ENCODE data around the gene MMEL1. TPM values are rescaled to one million over a fixed set of nuclear protein-coding genes. Genes with fewer than 3 reads are reported as not detected.
A peak's percentile ranks its signal among the peaks of the same experiment; 100 is the strongest.

Gene MMEL1
- total and polyA plus RNA-seq, 2 donors from 2014 or later, result 4.0 to 8.5 TPM

- no peak for FAIRE-seq
- Histone ChIP-seq H3K9me3 (ENCODE audit: control insufficient read depth in 2 of 3, insufficient read depth in 1 of 3, low read length in 3 of 3) (no peaks in the 10 kb centered on the region), H3K36me3 (ENCODE audit: control insufficient read depth in 2 of 3, insufficient read depth in 3 of 3, low read length in 3 of 3) (no peaks in the 10 kb centered on the region), H3K9ac (ENCODE audit: low read length in 3 of 3) (no peak overlapping the region), H3K4me3 (ENCODE audit: low read length in 3 of 3) (no peak overlapping the region), H3K4me1 (ENCODE audit: control insufficient read depth in 2 of 3, insufficient read depth in 2 of 3, low read depth in 1 of 3, low read length in 3 of 3) (peaks cover 0 to 4% (median 2%) of the 10 kb centered on the region in 3 donors), H3K27me3 (ENCODE audit: control insufficient read depth, insufficient read depth, low read length) (no peaks in the 10 kb centered on the region), H3K27ac (ENCODE audit: low read depth in 2 of 2, low read length in 2 of 2) (no peak overlapping the region)
- intact Hi-C loops (cut with DNase I), result no loop called here
- TF ChIP-seq CTCF (IDR thresholded peaks at IDR 0.05; ENCODE audit: borderline replicate concordance, extremely low read depth, insufficient read depth), result no peak
- DNase-seq, result peak in 3 of 5 donors; percentile 38 to 69 (median 42)
Observed at GRCh38 chr1:2592672-2593071, 40.1 kb downstream of the MMEL1 start.

GRCh38 chr1:2591581-2592261, 41.1 kb downstream of the MMEL1 start:
- no peak overlapping the region for H3K4me3 ChIP-seq (ENCODE audit: low read length in 3 of 3)
- intact Hi-C loops (cut with DNase I), result no loop called here
- no peak overlapping the region for H3K9ac ChIP-seq (ENCODE audit: low read length in 3 of 3)
- no peaks in the 10 kb centered on the region for H3K9me3 ChIP-seq (ENCODE audit: control insufficient read depth in 2 of 3, insufficient read depth in 1 of 3, low read length in 3 of 3)
- no peak for TF ChIP-seq CTCF (IDR thresholded peaks at IDR 0.05; ENCODE audit: borderline replicate concordance, extremely low read depth, insufficient read depth)
- no peak overlapping the region for H3K27ac ChIP-seq (ENCODE audit: low read depth in 2 of 2, low read length in 2 of 2)
- FAIRE-seq (no peak), DNase-seq (peak in 2 of 5 donors; percentile 47 to 68)
- H3K27me3 ChIP-seq (ENCODE audit: control insufficient read depth, insufficient read depth, low read length), result no peaks in the 10 kb centered on the region
- H3K36me3 ChIP-seq (ENCODE audit: control insufficient read depth in 2 of 3, insufficient read depth in 3 of 3, low read length in 3 of 3), result no peaks in the 10 kb centered on the region
- peaks cover 0 to 10% (median 6%) of the 10 kb centered on the region in 3 donors for H3K4me1 ChIP-seq (ENCODE audit: control insufficient read depth in 2 of 3, insufficient read depth in 2 of 3, low read depth in 1 of 3, low read length in 3 of 3)

- intact Hi-C loops (cut with DNase I), result no loop called here
- DNase-seq, result peak in 1 of 5 donors; percentile 17
- Histone ChIP-seq H3K4me3 (ENCODE audit: low read length in 3 of 3) (no peak overlapping the region), H3K9me3 (ENCODE audit: control insufficient read depth in 2 of 3, insufficient read depth in 1 of 3, low read length in 3 of 3) (no peaks in the 10 kb centered on the region), H3K27ac (ENCODE audit: low read depth in 2 of 2, low read length in 2 of 2) (no peak overlapping the region), H3K27me3 (ENCODE audit: control insufficient read depth, insufficient read depth, low read length) (no peaks in the 10 kb centered on the region), H3K36me3 (ENCODE audit: control insufficient read depth in 2 of 3, insufficient read depth in 3 of 3, low read length in 3 of 3) (no peaks in the 10 kb centered on the region), H3K9ac (ENCODE audit: low read length in 3 of 3) (no peak overlapping the region), H3K4me1 (ENCODE audit: control insufficient read depth in 2 of 3, insufficient read depth in 2 of 3, low read depth in 1 of 3, low read length in 3 of 3) (peaks cover 0 to 10% (median 6%) of the 10 kb centered on the region in 3 donors)
- FAIRE-seq, result no peak
- no peak for TF ChIP-seq CTCF (IDR thresholded peaks at IDR 0.05; ENCODE audit: borderline replicate concordance, extremely low read depth, insufficient read depth)
Observed at GRCh38 chr1:2591233-2591580, 41.6 kb downstream of the MMEL1 start.
